ENCODE results near the gene SEPTIN3.

SEPTIN3 gene, protein sequence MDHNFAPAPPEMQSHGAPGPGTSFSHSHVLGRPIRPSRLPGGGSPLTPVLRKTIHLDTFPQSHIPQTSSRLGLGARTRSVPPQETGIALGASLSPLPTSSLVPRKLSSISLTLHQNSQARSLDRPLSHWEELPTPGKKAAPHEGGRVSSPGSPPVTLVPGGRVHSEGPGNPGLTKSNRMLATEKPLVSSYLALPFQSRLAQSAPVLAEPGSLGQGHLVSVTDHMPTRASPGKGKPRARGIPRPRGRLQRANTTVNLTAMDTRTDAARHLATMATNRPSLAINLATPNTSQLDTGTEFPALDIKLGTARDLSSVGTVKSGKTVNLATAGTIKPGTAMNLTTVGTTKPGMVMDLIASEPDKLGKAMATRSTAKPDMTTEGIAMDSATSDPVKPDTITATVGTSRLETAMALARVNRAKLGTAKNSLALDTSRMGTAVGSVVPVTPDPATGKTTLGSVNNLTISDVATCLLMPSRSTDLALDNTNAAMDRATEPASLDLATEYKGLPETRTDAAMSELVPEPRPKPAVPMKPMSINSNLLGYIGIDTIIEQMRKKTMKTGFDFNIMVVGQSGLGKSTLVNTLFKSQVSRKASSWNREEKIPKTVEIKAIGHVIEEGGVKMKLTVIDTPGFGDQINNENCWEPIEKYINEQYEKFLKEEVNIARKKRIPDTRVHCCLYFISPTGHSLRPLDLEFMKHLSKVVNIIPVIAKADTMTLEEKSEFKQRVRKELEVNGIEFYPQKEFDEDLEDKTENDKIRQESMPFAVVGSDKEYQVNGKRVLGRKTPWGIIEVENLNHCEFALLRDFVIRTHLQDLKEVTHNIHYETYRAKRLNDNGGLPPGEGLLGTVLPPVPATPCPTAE

GRCh38 chr22:41969110-41969646, at the start of gene SEPTIN3:
Gene SEPTIN3, plus strand, starts transcription at chr22:41969443. Its CDS starts 2,050 bp downstream, at chr22:41971493.
- DNase-seq = no peak

- DNase-seq = peak in 9 of 56 donors; percentile 7 to 53 (median 34)
These were observed 48.8 kb upstream of the SEPTIN3 start for GRCh38 chr22:41920271-41920976.

DNA sequence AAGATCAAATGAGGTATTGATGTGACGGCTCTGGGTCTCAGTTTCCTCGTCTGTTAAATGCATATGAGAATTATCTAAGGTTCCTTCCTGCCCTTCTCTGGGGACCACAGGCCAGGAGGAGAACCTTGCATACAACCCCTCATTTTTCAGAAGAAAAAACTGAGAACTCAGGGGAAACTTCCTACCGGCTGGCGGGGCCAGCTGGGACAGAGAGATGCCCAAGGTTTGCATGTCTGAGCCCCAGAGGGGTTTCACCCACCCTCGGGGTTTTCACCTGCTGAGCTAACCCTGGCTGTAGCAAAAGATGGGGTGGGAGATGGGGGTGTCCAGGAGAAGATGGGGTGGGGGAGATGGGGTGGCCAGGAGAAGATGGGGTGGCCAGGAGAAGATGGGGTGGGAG, 46.9 kb upstream of the SEPTIN3 start:
- DNase-seq = no peak

DNA sequence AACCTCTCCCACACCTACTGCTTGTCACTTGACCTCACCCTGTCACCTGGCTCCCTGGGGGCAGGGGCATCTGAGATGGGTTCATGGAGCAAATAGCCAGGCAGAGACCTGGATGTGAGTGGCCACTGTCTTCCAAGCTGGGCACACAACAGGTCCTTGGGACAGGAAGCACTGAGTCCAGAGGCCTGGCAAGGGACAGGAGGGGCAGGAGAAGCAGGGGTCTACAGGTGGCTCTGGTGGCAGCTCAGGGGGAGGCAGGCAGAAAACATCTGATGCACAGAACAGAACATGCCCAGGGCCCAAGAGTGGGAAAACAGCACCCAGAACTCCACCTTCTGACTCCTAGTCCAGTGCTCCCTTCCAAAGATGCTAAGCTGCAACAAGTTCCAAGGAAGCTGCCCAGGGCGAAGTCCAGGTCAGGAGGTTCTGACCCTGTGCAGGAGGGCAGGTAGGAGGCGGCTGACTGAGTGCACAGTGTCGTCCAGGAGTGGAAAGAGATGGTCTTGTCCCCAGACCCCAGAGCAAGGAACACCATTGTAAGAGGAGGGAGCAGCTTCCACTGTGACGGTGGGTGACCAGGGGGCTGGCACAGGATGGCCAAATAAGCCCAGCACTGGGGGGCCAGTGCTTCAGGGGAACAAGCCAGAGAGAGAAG, 46.2 kb upstream of the SEPTIN3 start:
- no peak for DNase-seq

DNA sequence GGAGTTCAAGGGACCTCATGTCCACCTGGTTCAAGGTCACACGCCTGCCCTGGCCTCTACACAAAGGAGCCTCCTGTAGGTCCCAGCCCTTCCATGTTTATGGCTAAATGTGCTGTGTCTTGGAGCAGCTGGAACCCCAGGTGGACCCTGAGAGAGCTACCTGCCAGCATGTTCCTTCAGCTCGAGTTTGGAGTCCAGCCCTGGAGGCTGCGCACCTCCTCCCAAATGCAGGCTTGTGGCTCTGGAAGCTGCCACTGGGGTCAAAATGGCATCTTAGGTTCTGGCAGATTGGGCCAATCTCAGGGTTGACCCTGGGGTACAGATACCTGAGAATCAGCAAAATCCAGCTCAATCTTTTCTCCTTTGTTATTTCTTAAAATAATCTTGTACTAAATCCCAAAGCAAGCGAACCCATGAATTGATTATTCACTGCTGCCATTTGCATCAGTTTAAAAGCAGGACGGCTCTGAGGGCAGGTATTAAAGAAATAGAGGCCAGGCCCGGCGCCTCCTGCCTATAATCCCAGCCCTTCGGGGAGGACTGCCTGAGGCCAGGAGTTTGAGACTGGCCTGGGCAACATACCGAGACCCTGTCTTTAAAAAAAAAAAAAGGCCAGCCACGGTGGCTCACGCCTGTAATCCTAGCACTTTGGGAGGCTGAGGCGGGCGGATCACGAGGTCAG, 45.5 kb upstream of the SEPTIN3 start:
- no peak for DNase-seq

GRCh38 chr22:41925783-41926460, 43.3 kb upstream of the SEPTIN3 start:
- DNase-seq = peak in 10 of 56 donors; percentile 7 to 70 (median 16)

- no peak for DNase-seq
These were observed 41.4 kb upstream of the SEPTIN3 start for GRCh38 chr22:41927813-41928212.

GRCh38 chr22:41928593-41929417, 40.4 kb upstream of the SEPTIN3 start:
- no peak for DNase-seq

DNA sequence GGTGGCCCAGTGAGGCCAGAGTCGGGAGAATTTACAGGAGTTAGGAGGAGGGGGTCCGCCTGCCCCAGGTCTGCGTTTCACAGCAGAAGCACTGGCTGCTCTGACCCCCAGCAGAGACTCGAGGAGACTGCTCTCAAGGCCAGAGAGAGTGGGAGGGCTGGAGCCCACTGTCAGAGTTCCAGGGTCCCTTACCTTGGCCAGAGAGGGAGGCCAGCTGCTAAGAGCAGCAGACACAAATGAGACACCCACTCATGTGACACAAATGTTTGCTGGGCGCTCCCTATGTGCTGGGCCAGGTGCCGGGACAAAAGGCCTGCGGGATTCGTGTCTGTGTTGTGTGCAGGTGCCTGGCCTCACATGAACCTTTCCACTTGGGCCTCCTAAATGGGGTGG, 39.8 kb upstream of the SEPTIN3 start:
- DNase-seq = no peak

- DNase-seq = no peak
These were observed 37.5 kb upstream of the SEPTIN3 start for GRCh38 chr22:41931701-41932269.

- no peak for DNase-seq
These were observed 36.9 kb upstream of the SEPTIN3 start for GRCh38 chr22:41932353-41932752.

DNA sequence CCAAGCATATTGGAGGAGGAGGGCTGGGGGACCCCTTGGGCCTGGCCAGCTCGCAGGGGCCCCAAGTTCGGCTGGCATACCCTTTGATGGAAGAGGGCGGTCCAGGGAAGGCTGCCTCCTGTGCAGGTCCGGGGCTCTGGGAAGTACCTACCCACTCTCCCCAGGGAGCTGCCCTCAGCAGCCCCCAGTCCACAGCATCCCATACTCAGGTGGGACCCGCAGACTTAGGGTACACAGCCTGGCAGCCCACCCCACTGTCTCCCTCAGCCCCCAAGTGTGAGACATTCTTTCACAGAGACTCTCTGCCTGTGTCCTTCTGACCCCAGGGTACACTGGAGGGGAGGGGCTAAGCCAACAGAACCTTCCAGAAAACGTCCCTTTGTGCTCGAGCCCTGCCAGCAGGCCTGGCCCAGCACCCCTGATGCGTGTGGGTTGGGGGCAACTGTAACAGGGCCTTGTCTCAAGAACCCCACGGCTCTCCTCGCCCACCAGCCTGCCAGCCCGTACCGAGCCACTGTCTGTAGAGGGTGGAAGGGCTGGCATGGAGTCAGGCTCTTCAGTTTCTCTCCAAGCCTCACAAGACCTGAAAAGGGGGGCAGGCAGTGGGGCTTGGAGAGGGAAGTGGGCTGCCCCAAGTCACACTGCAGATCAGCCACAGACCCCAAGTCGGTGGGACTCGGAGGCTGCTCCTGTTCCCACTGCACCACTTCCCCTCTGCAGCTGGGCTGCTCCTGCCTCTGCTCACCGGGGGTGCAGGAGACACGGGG, 35.6 kb upstream of the SEPTIN3 start:
- DNase-seq = no peak

GRCh38 chr22:41934284-41935014, 34.8 kb upstream of the SEPTIN3 start:
- DNase-seq = no peak

GRCh38 chr22:41935015-41935351, 34.3 kb upstream of the SEPTIN3 start:
- DNase-seq = peak in 6 of 56 donors; percentile 7 to 52 (median 17)

- DNase-seq = no peak
These were observed 33.7 kb upstream of the SEPTIN3 start for GRCh38 chr22:41935509-41935908.

DNA sequence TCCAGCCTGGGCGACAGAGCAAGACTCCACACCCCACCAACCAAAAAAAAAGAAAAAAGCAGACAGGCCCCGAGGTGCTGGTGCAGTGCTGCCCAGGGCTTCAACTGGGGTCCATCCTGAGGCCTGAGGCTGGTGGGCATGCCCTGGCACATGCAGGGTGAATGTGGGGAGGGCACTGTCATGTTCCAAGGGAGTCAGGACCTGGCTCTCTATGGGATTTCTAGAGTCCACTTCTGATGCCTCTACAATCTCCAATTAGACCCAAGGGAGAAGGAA, 32.4 kb upstream of the SEPTIN3 start:
- DNase-seq = no peak
